DMS53 treated with DMSO at 0.1 percent for 48 hours (cell line): ENCODE data around the gene GPD2.
A peak's percentile ranks its signal among the peaks of the same experiment; 100 is the strongest.
"Not testable (repeated sequence)": the region's sequence is repeated elsewhere in the genome, so short reads cannot be mapped to it uniquely, and the experiment has no call there.

Source experiments
- DNase-seq: peaks from one replicate; lab custom pipeline; 2025; ENCODE audit not compliant: unreplicated experiment; lab: John Stamatoyannopoulos, UW

Gene GPD2

GRCh38 chr2:156585457-156585856, 149.3 kb downstream of the GPD2 start:
- DNase-seq, result no peak

DNA sequence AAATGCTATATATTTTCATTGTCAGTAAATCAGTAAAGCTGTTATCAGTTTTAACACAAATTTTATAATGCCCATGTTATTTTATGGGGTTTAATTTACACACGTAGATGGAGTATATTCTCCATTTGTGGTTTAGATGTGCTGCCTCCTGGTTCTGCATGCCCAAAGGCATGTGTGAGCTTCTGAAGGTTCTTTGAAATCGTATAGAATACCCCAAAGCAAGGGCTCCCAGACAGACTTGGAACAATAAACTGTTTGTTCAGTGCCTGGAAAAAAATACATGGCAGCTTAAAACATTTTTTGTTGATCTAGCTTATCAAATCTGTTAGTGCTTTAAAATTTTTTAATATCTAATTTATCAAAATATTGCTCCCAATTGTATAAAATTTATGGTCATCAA, 150.4 kb downstream of the GPD2 start:
- no peak for DNase-seq

DNA sequence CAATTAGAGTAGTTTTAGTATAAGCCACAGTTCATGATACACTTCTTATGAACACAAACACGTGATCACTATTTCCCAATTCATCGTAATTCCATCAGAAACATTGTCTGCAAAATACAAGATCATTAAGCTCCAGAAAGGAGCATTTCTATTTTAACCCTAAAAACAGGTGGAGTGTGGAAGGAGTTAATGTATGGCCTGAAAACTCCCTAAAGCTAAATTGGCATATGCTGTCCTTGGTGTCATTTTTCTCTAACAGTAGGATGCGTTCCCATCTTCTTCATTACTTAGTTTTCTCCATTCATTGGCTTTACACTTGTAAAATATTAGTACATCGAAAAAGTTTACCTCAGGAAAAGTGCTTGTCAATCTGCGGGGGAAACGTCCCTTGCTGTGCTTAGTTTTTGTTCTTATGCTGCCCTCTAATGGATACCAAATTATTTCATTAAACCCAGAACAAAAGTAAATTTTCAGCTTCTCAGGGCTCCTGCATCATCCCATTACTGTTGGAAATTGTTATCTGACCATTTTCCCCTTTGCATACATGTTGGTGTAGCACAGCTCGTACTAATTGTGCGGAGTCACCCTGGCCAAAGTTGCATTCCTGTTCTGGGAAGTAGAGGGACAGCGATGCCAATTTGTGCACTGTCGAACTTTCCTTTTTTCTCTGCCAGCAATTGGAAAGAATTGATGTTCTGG, 153.4 kb downstream of the GPD2 start:
- DNase-seq, result peak; percentile 42

GRCh38 chr2:156590085-156590739, 154.0 kb downstream of the GPD2 start:
- no peak for DNase-seq

DNA sequence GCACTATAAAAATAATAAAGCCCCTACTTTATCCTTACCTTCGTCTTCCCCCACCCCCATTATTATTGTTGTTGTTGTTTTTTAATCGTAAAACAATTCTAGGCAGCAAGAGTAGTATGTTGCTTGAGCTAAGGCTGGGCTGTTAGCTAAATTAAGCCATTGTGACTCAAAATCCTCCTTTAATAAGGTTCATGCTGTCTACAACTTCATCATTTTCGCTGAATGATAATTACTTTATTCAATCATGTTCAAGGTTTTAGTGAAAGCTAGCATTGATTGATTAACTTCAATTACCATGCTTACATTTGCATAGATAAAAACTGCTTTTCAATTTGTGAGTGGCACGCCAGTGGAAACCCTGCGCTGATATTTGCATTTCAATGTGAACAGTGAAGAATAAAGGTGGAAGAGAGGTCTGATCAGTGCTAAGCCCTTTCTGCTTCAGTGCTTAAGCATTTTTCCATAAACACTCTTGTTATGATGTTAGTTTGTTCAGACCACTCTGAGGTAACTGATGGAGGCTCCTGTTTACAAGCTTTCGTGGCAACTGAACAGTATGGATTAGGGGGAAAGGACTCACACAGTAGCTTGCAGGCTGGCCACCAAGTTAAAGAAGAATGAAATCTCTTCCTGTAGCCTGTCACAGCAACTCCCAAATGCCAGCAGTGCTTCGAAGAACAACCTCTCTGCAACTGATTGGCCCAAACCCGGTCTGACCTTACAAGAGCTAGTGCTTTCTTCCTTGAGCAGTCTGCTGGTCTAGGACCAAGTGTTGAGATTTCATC, 156.8 kb downstream of the GPD2 start:
- DNase-seq, result no peak

DNA sequence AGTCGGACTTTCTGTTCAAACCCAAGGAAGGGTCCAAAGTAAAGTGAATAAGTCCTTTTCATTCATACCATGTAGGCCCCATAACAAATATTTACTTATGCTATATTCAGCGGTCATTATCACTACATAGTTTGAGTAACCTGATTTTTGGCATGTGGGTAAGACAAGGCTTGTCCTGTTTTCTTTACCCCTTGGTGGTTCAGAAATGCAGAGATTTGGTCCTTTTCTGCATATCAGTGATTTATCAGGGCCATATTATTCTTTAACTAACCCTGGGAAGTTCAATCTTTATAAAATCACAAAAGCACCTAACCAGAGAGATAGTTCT, 157.4 kb downstream of the GPD2 start:
- no peak for DNase-seq

- DNase-seq, result no peak
Observed at GRCh38 chr2:156598563-156598962, 162.4 kb downstream of the GPD2 start.

- DNase-seq, result no peak
Observed at GRCh38 chr2:156600196-156600595, 164.0 kb downstream of the GPD2 start.

DNA sequence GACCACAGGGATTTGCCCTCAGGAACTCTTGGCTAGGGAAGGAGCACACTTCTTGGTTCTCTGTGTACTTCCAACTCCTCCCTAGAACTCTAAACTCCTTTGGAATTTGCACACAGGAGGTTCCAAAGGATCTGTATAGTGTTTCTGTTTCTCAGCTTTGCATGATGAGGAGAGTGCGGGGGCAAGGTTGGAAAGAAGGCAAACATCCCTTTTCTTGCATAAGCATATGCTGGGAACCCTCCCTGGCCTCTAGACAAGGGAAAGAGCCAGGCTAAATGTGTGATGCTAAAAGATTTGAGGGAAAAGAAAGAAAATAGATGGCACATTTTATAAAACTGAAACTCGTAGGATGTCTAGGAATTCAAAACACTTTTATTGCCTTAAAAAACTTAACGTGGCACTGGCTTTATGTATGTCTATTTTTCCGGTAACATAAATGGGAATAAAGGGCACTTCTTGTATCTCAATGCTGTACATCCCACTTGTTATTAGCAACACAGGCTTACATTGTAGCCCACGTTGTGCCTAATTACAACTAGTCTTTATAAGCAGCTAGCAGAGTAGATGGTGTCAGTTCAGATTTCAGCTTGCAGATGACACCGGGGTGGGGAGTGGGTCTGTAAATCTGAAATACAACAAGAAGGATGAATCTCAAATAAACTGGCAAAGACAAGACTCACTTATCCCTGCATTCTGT, 165.8 kb downstream of the GPD2 start:
- no peak for DNase-seq

- DNase-seq, result no peak
Observed at GRCh38 chr2:156602552-156602933, 166.4 kb downstream of the GPD2 start.

DNA sequence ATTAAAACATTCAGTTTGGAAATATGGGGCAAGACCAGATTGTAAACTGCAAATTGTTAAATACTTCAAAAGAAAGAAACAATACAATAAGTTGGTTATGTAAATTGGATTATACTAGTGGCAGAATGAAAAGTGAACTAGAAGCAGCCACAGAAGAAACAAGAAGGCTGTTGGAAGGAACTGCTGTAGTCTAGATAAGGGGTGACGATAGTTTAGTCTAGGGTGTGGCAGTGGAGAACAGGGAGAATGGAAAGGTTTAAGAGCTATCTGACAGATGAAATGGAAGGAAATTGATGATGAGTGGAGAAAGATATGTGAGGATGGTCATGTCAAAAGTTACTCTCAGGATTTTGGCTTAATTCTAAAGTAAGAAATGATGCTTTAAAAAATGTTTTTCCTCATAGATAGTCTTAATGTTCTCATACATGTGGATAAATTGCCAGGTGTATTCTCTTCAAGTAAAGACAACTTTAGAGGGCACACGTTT, 179.7 kb downstream of the GPD2 start:
- no peak for DNase-seq

GRCh38 chr2:156618071-156618470, 181.9 kb downstream of the GPD2 start:
- DNase-seq, result not testable (repeated sequence)

GRCh38 chr2:156619021-156619539, 182.9 kb downstream of the GPD2 start:
- peak; percentile 5 for DNase-seq

- DNase-seq, result no peak
Observed at GRCh38 chr2:156622491-156622890, 186.3 kb downstream of the GPD2 start.

- no peak for DNase-seq
Observed at GRCh38 chr2:156625360-156626170, 189.4 kb downstream of the GPD2 start.

GRCh38 chr2:156626931-156627330, 190.8 kb downstream of the GPD2 start:
- DNase-seq, result no peak

- DNase-seq, result no peak
Observed at GRCh38 chr2:156630579-156631337, 194.6 kb downstream of the GPD2 start.

DNA sequence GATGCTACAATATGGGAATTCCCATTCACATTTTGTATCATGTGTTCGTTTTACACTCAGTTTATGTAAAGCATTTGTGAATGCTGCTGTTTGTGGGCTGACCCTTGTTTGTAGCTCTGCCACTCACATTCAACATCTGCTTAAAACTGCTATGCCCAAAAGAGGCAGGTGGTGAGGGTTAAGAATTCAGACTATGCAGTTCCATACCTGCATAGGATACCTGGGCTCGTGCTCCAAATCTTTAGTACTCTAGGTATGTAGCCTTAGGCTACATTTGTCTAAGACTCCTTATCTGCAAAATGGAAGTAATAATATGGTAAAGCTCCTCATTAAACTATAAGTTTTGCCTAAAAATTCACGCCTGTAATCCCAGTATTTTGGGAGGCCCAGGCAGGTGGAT, 199.5 kb downstream of the GPD2 start:
- no peak for DNase-seq
